HG02798 (cell line): Measurements from ENCODE around the gene HSF4.
A peak's percentile ranks its signal among the peaks of the same experiment; 100 is the strongest.

Source experiments
- ATAC-seq: cut with Tn5 transposase; IDR thresholded peaks from one replicate; pipeline ENCODE4 v1.9.1; 2021; ENCODE audit warnings: mild to moderate bottlenecking; ENCODE audit not compliant: unreplicated experiment, poor library complexity

HSF4 gene

DNA sequence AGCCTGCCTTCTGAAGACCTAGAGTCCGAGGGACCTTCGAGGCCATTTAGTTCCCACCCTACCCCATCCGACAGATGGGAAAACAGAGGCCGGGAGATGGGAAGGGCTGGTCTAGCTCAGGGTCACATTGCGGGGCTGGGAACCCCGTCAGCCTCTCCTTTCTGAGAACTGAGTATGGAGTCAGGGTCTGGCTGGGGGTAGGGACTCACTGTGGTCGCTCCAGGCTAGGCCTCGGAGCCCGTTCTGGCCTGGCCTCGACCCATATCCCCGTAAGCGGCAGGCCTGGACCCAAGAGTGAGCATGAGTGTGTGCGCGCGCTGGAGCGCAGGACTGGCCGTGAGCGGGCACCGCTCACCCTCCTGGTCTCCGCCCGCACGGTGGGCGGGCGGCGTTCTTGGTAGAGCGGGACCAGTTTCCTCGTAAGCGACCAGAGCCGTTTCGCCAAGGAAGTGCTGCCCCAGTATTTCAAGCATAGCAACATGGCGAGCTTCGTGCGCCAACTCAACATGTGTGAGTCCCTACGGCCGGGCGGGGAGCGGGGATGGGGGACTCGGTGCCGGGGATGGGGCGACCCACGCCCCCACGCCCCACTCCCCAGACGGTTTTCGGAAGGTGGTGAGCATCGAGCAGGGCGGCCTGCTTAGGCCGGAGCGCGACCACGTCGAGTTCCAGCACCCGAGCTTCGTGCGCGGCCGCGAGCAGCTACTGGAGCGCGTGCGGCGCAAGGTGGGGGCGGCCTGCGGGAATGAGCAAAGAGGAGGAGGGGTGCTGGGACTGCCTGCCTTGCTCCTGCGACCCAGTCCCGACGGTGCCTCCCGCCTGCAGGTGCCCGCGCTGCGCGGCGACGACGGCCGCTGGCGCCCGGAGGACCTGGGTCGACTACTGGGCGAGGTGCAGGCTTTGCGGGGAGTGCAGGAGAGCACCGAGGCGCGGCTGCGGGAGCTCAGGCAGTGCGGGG lies 855 bp downstream of the HSF4 start:
- ATAC-seq: no peak

- ATAC-seq: no peak
Observed at GRCh38 chr16:67166110-67166547, 1.6 kb downstream of the HSF4 start.

DNA sequence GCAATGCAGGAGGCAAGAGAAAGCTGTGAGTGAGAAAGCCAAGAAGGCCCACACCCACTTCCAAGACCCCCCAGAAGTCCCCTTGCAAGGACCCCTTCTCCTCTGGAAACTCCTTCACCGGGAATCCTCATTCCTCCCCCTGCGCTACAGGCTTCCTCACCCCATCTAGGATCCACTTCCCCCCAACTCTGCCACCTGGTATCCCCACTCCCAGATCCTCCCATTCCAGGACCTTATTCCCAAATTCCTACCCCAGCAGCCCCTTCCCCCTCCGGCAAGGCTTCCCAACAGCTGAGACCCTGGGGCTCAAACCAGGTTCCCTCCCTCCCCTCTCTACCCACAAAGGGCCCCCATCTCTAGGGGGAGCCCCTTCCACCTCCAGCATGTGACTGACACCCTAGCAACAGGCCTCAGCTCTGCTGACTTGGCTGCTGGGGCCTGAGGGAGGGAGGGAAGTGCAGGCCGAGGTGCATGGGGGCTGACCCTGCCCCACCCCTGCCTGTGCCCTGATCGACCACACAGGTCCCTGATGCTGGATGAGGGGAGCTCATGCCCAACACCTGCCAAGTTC lies 2.1 kb downstream of the HSF4 start:
- no peak for ATAC-seq

GRCh38 chr16:67167588-67167987 lies 3.0 kb downstream of the HSF4 start:
- ATAC-seq: no peak

DNA sequence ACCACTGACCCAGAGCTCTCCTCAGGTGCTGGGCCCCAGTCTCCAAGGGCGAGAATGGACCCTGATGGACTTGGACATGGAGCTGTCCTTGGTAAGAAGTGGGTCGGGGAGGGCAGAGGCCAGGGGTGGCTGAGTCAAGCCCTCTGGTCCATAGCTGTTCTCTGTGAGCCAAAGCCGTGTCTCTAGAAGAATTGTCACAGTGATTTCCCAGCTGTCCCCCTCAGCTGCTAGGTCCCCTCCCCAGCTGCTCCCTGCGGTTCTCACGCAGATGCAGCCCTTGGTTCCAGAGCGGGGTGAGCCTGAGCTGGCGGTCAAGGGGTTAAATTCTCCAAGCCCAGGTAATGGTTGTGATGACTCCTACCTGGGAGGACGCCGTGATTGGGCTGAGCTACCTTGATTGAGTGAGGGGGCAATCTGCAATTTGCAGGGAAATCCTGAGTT lies 4.5 kb downstream of the HSF4 start:
- ATAC-seq: no peak

GRCh38 chr16:67169642-67170167 lies 5.2 kb downstream of the HSF4 start:
- no peak for ATAC-seq

GRCh38 chr16:67170168-67170948 lies 5.8 kb downstream of the HSF4 start, which contains the start of gene NOL3:
Gene NOL3 (plus strand): TSS chr16:67170538.
- peak; percentile 47 for ATAC-seq

DNA sequence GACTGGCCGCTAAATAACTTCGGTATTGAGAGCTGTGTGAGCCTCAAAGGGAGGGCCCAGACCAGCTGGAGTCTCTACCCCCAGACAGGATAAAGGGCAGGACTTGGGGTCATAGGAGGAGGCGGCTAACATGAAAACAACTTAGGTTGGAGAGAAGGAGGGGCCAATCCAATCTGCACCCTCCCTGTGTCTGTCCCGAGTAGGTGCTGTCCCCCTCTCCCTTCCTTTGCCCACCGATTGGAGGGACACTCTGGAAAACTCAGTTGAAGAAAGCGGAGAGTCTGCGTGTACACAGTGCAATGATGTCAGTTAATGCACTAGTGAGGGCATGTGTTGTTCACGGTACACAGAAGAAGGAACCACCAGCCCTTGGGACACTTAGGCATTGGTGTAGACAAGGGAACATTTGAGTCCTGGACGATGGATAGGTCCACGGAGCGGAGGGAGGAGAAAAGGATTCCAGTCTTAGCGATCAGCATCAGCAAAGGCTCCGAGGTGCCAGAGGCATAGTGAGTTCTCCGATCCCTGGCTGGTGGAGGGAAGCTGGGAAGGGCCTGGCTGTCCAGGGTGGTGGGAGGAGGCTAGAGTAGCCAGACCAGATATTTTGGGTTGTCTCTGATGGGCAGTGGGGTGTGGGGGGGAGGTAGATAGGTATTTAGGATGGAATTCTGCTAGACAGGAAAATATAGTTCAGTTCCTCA lies 6.6 kb downstream of the HSF4 start:
- no peak for ATAC-seq

DNA sequence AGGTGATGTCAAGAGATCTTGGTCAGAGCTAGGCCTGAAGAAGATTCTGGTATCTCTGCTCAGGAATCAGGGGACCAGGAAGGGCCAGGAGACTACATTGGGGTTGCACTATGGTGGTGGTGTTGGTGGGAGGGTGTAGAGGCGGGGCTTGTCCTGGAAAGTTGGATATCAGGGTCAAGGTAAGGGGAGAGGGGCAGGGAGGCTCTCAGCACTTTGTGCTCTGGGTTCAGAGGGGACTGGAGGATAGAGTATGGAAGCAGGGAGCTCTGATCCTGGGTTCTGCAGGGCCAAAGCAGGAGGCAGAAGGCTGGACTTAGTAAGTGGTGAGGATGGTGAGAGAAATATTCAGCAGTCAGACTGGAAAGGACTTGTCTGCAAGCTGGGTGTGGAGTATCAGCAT lies 8.8 kb downstream of the HSF4 start:
- no peak for ATAC-seq

GRCh38 chr16:67173808-67174705 lies 9.5 kb downstream of the HSF4 start:
- peak; percentile 43 for ATAC-seq

GRCh38 chr16:67174706-67175231 lies 10.2 kb downstream of the HSF4 start:
- ATAC-seq: no peak

DNA sequence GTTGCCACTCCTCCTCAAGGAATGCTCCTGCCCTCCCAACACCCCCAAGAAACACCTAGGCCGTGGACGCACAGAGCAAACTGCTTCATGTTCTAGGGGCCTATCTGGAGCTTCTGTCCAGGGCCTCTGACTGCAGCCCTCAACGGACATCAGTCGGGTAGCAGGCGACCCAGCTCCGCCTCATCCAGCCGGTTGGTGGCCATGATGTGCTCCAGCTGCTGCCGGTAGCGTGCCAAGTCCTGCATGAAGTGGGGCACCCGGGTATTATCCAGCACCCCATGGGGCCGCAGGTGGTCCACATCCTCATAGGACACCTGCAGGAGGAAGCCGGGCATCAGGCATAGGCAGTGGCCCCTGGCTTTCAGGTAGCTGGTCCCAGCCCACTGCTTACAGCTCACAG lies 12.1 kb downstream of the HSF4 start:
- no peak for ATAC-seq

- no peak for ATAC-seq
Observed at GRCh38 chr16:67177743-67178699, 13.5 kb downstream of the HSF4 start.

GRCh38 chr16:67179421-67180080 lies 15.0 kb downstream of the HSF4 start:
- ATAC-seq: no peak

- ATAC-seq: no peak
Observed at GRCh38 chr16:67180166-67180565, 15.6 kb downstream of the HSF4 start.

GRCh38 chr16:67181346-67181745 lies 16.8 kb downstream of the HSF4 start:
- ATAC-seq: no peak

- no peak for ATAC-seq
Observed at GRCh38 chr16:67182288-67182687, 17.7 kb downstream of the HSF4 start.
